Right lobe of liver (tissue), 6 donors: ENCODE results near the gene MSH3. TPM values are rescaled to one million over a fixed set of nuclear protein-coding genes. Genes with fewer than 3 reads are reported as not detected.

Experiments used
- ATAC-seq, 4 donors: fragments of 200-7000 bp; cut with Tn5 transposase; one replicate each; pipeline ENCODE4 v1.9.1; 2020; ENCODE audit warnings: mild to moderate bottlenecking in 4 of 4, moderate library complexity in 4 of 4
- DNase-seq, 3 donors: peaks; one replicate each; pipeline ENCODE4 v3.0.0-alpha.2; 2020
- H3K27ac ChIP-seq, 3 donors: fragments of 200-600 bp; one replicate each; pipeline ENCODE4 v1.8.0; 2022
- H3K27me3 ChIP-seq, 2 donors: fragments of 200-600 bp; one replicate each; pipeline ENCODE4 v1.8.0; 2022
- H3K36me3 ChIP-seq, 4 donors: fragments of 200-600 bp; sonication (generic) in 1 of 4; one replicate each; pipeline versions ENCODE4 v1.5.1 to v1.8.0; 2017 to 2022; ENCODE audit warnings: control low read depth in 1 of 4
- H3K4me1 ChIP-seq, 4 donors: fragments of 200-600 bp; sonication (generic) in 1 of 4; one replicate each; pipeline versions ENCODE4 v1.5.1 to v1.8.0; 2017 to 2022; ENCODE audit warnings: control low read depth in 1 of 4
- H3K4me3 ChIP-seq, 3 donors: fragments of 200-600 bp; one replicate each; pipeline ENCODE4 v1.8.0; 2022
- H3K9me3 ChIP-seq, 4 donors: fragments of 200-600 bp; sonication (generic) in 1 of 4; one replicate each; pipeline versions ENCODE4 v1.5.1 to v1.8.0; 2017 to 2022; ENCODE audit warnings: control low read depth in 1 of 4
- CTCF ChIP-seq, 4 donors: fragments of 200-600 bp in 3 of 4; fragments of 450-650 bp in 1 of 4; IDR thresholded peaks; one replicate each; pipeline versions ENCODE4 v1.5.1 to v1.8.0; 2016 to 2022; ENCODE audit warnings: antibody characterized with exemption in 4 of 4, mild to moderate bottlenecking in 2 of 4
- POLR2A ChIP-seq: fragments of 450-650 bp; IDR thresholded peaks from one replicate; pipeline ENCODE4 v1.6.1; 2017; ENCODE audit warnings: antibody characterized with exemption, mild to moderate bottlenecking
- WGBS: methylation state at CpG from one replicate; pipeline ENCODE4 v1.1.6; 2018; ENCODE audit warnings: low coverage, low lambda C conversion rate; ENCODE audit not compliant: insufficient coverage; ENCODE audit errors: missing lambda C conversion rate; 5-methylcytosine and 5-hydroxymethylcytosine counted together
- intact Hi-C, 2 donors: fragments of 100-400 bp; cut with DNase I; formaldehyde crosslinking; loops; one replicate each; pipeline versions ENCODE4 v1.11.2 to v1.14.1; 2022
- total RNA-seq, 6 experiments: library from RNA; depleted of rRNA in 2 of 6; stranded (reverse); fragments of >200 nt in 2 of 6; fragmentation: NEBNext Ultra II Directional in 3 of 6; extraction: Animal tissue kit (Norgen Biotek cat#: 25700) in 3 of 6; gene quantifications; one replicate each; pipeline versions ENCODE4 v1.1.0 to v1.2.4, GENCODE V29; 2016 to 2023
- donor health status: DM: no; HTN: yes; CAD: no.
- donor health status: DM: no; HTN: no; CAD: no.
- donor health status: DM: no; HTN: no; CAD: no.
- donor health status: DM: no; HTN: yes; CAD: no.
- donor health status: DM: no; HTN: yes; CAD: no.

MSH3 gene
- total RNA-seq, 6 experiments from 2014 or later, result 7.8 to 13.1 (median 10.8) TPM

GRCh38 chr5:80905405-80905804 lies 251.0 kb downstream of the MSH3 start:
- Histone ChIP-seq H3K4me3 (no peak overlapping the region), H3K36me3 (no peaks in the 10 kb centered on the region), H3K27me3 (no peaks in the 10 kb centered on the region), H3K4me1 (no peaks in the 10 kb centered on the region), H3K9me3 (no peaks in the 10 kb centered on the region), H3K27ac (no peak overlapping the region)
- WGBS, result 15% methylated on average over 1 of the region's 1 CpG
- TF ChIP-seq POLR2A, result no peak
- TF ChIP-seq CTCF (IDR thresholded peaks at IDR 0.05), result no peak
- ATAC-seq, result no peak
- intact Hi-C loops, result no loop called here
- DNase-seq, result no peak

- no peaks in the 10 kb centered on the region for H3K36me3 ChIP-seq
- TF ChIP-seq POLR2A (no peak), CTCF (IDR thresholded peaks at IDR 0.05) (no peak)
- H3K4me3 ChIP-seq, result no peak overlapping the region
- ATAC-seq, result no peak
- intact Hi-C loops, result no loop called here
- no peak for DNase-seq
- 72% methylated on average over 3 of the region's 3 CpGs for WGBS
- peaks cover 0 to 4% (median 0%) of the 10 kb centered on the region in 4 donors for H3K9me3 ChIP-seq
- no peaks in the 10 kb centered on the region for H3K4me1 ChIP-seq
- H3K27ac ChIP-seq, result no peak overlapping the region
- H3K27me3 ChIP-seq, result no peaks in the 10 kb centered on the region
Observed at GRCh38 chr5:80912479-80912878, 258.0 kb downstream of the MSH3 start.

- DNase-seq (no peak), ATAC-seq (no peak)
- Histone ChIP-seq H3K4me1 (no peaks in the 10 kb centered on the region), H3K36me3 (no peaks in the 10 kb centered on the region), H3K27ac (no peak overlapping the region), H3K27me3 (no peaks in the 10 kb centered on the region), H3K9me3 (peaks cover 0 to 4% (median 0%) of the 10 kb centered on the region in 4 donors), H3K4me3 (no peak overlapping the region)
- no CpG with 5 or more reads among the region's 1 CpG for WGBS
- TF ChIP-seq POLR2A (no peak), CTCF (IDR thresholded peaks at IDR 0.05) (no peak)
- intact Hi-C loops, result no loop called here
Observed at GRCh38 chr5:80915716-80916115, 261.3 kb downstream of the MSH3 start.

- TF ChIP-seq POLR2A, result no peak
- intact Hi-C loops, result no loop called here
- Histone ChIP-seq H3K9me3 (peaks cover 0 to 4% (median 0%) of the 10 kb centered on the region in 4 donors), H3K4me1 (no peaks in the 10 kb centered on the region), H3K27ac (no peak overlapping the region), H3K36me3 (no peaks in the 10 kb centered on the region), H3K27me3 (no peaks in the 10 kb centered on the region), H3K4me3 (no peak overlapping the region)
- ATAC-seq (no peak), DNase-seq (no peak)
- WGBS, result 91% methylated on average over 4 of the region's 4 CpGs
Observed at GRCh38 chr5:80916676-80917075, 262.2 kb downstream of the MSH3 start.

- Histone ChIP-seq H3K27ac (no peak overlapping the region), H3K4me3 (no peak overlapping the region), H3K36me3 (no peaks in the 10 kb centered on the region), H3K27me3 (no peaks in the 10 kb centered on the region), H3K9me3 (no peaks in the 10 kb centered on the region), H3K4me1 (no peaks in the 10 kb centered on the region)
- ATAC-seq (no peak), DNase-seq (no peak)
- 86% methylated on average over 3 of the region's 3 CpGs for WGBS
- TF ChIP-seq CTCF (IDR thresholded peaks at IDR 0.05) (no peak), POLR2A (no peak)
- intact Hi-C loops, result no loop called here
Observed at GRCh38 chr5:80917631-80918030, 263.2 kb downstream of the MSH3 start.
